Ectodermal cell (in vitro differentiated cells): ENCODE measurements around the gene DPAGT1.

Source experiments
- H3K27ac ChIP-seq: 2 replicates; pipeline ENCODE4 v1.7.0; 2013; ENCODE audit warnings: mild to moderate bottlenecking, low read depth, low read length; ENCODE audit not compliant: insufficient read depth, poor library complexity, severe bottlenecking
- H3K27me3 ChIP-seq: 2 replicates; pipeline ENCODE4 v1.7.0; 2013; ENCODE audit warnings: mild to moderate bottlenecking, low read length; ENCODE audit not compliant: insufficient read depth, control insufficient read depth, poor library complexity, severe bottlenecking
- H3K36me3 ChIP-seq: one replicate; pipeline ENCODE4 v1.7.0; 2013; ENCODE audit warnings: low read length; ENCODE audit not compliant: control insufficient read depth, insufficient read depth
- H3K4me1 ChIP-seq: one replicate; pipeline ENCODE4 v1.7.0; 2013; ENCODE audit warnings: low read length; ENCODE audit not compliant: control insufficient read depth, insufficient read depth
- H3K4me3 ChIP-seq: 2 replicates; pipeline ENCODE4 v1.7.0; 2013; ENCODE audit warnings: low read depth, low read length, control low read depth; ENCODE audit not compliant: insufficient read depth
- H3K9me3 ChIP-seq: 2 replicates; pipeline ENCODE4 v1.7.0; 2013; ENCODE audit warnings: mild to moderate bottlenecking, low read length, moderate library complexity; ENCODE audit not compliant: control insufficient read depth
- WGBS, 2 experiments: methylation state at CpG; one replicate each; pipeline ENCODE4 v1.1.7; 2013; ENCODE audit warnings: missing lambda C conversion rate in 2 of 2; 5-methylcytosine and 5-hydroxymethylcytosine counted together

The DPAGT1 gene

GRCh38 chr11:119057000-119057769 lies 44.5 kb downstream of the DPAGT1 start, which contains the start of gene HYOU1:
TSS of gene HYOU1 (minus strand) at chr11:119057205. CDS start at chr11:119056160, 1,045 bp downstream.
- H3K27ac ChIP-seq = peak within 1 kb of the TSS; percentile 94
- H3K4me3 ChIP-seq = peak within 1 kb of the TSS; percentile 92
- H3K36me3 ChIP-seq = peaks cover 18% of the 10 kb centered on the region
- no peaks in the 10 kb centered on the region for H3K27me3 ChIP-seq
- no peaks in the 10 kb centered on the region for H3K9me3 ChIP-seq
- no peaks in the 10 kb centered on the region for H3K4me1 ChIP-seq
- WGBS, 2 experiments = 0% methylated on average over 79 of the region's 79 CpGs

- WGBS, 2 experiments = 0% methylated on average over 46 to 48 of the region's 48 CpGs
- H3K4me3 ChIP-seq = peak overlapping the region; percentile 92
- no peaks in the 10 kb centered on the region for H3K4me1 ChIP-seq
- H3K9me3 ChIP-seq = no peaks in the 10 kb centered on the region
- H3K36me3 ChIP-seq = peaks cover 25% of the 10 kb centered on the region
- peak overlapping the region; percentile 94 for H3K27ac ChIP-seq
- no peaks in the 10 kb centered on the region for H3K27me3 ChIP-seq
These were observed 45.1 kb downstream of the DPAGT1 start for GRCh38 chr11:119056421-119056999.

DNA sequence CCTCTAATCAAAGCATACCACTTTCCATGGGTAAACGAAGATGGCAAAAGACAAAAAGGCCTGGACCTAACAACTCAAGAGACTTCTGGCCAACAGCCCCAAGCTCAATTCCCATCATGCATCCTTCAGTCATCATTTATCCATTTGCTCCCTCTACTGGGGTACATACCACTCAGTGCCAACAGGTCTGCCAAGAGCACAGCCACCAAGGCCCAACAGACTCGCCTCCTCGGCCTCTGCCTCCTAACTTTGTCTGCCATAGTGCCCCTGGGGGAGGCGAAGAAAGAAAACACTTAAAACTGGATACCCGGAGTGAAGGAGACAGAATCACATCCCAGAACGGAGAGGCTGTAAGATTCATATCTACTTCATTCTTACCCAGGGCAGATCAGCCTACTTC lies 45.8 kb downstream of the DPAGT1 start:
- Histone ChIP-seq H3K4me3 (peak overlapping the region; percentile 92), H3K27me3 (no peaks in the 10 kb centered on the region), H3K9me3 (no peaks in the 10 kb centered on the region), H3K27ac (no peak overlapping the region), H3K36me3 (peaks cover 30% of the 10 kb centered on the region), H3K4me1 (no peaks in the 10 kb centered on the region)
- 62 to 70% methylated on average over 6 of the region's 6 CpGs for WGBS, 2 experiments

DNA sequence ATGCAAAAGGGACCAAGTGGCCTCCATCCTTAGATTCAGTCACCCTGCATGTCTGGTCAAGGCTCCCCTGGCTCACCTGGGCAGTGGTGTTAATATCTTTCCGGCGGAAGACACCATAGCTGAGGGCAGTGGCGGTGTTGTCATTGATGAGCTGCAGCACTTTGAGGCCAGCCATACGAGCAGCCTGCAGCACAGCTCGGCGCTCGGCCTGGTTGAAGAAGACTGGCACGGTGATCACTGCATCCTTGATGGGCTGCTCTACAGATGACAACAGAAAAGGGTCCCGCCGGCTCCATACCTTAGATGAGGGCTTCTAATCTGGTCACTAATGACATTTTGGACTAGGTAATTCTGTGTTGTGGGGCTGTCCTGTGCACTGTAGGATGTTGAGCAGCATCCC lies 47.2 kb downstream of the DPAGT1 start:
- Histone ChIP-seq H3K27me3 (no peaks in the 10 kb centered on the region), H3K4me3 (no peak overlapping the region), H3K36me3 (peaks cover 38% of the 10 kb centered on the region), H3K9me3 (no peaks in the 10 kb centered on the region), H3K4me1 (no peaks in the 10 kb centered on the region), H3K27ac (no peak overlapping the region)
- WGBS, 2 experiments = 96 to 98% methylated on average over 10 of the region's 10 CpGs

- no peaks in the 10 kb centered on the region for H3K27me3 ChIP-seq
- no peaks in the 10 kb centered on the region for H3K4me1 ChIP-seq
- peaks cover 59% of the 10 kb centered on the region for H3K36me3 ChIP-seq
- 96% methylated on average over 23 of the region's 23 CpGs for WGBS, 2 experiments
- H3K9me3 ChIP-seq = no peaks in the 10 kb centered on the region
- no peak overlapping the region for H3K4me3 ChIP-seq
- no peak overlapping the region for H3K27ac ChIP-seq
These were observed 49.4 kb downstream of the DPAGT1 start for GRCh38 chr11:119052163-119052814.

DNA sequence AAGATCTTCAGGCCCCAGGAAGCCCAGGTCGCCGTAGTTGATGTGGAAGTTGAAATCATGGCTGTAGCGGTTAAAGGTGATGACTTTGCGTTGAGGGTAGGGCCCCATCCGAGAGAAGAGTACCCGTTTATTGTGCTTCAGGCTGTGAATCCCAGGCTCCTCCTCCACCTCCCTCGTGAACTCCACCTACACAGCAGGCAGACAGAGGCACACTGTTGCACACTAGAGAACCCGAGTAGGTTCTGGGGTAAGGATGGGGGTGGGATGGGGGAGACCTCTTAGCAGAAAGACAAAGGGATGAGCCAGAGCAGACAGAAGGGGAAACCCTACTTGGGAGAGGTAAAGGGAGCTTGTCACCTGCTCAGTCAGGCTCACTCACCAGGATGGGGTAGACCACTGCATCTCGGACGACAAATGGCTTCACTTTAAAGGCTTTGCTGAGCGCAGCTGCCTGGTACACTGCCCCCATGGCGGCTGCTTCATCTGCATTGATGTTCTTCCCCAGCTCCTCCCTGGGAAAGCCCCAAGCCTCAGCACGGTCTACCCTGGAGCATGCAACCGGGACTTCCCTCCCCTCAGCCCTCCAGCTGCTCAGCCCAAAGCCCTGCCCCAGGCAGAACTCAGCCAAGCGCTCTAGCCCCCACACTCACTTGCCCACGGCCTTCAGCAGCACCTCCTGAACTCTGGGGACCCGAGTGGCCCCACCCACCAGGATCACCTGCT lies 50.1 kb downstream of the DPAGT1 start:
- Histone ChIP-seq H3K27ac (no peak overlapping the region), H3K4me1 (no peaks in the 10 kb centered on the region), H3K9me3 (no peaks in the 10 kb centered on the region), H3K27me3 (no peaks in the 10 kb centered on the region), H3K36me3 (peaks cover 62% of the 10 kb centered on the region), H3K4me3 (no peak overlapping the region)
- WGBS, 2 experiments = 94% methylated on average over 17 of the region's 17 CpGs

- no peak overlapping the region for H3K4me3 ChIP-seq
- H3K9me3 ChIP-seq = no peaks in the 10 kb centered on the region
- H3K27me3 ChIP-seq = no peaks in the 10 kb centered on the region
- H3K27ac ChIP-seq = no peak overlapping the region
- no peaks in the 10 kb centered on the region for H3K4me1 ChIP-seq
- peaks cover 62% of the 10 kb centered on the region for H3K36me3 ChIP-seq
- WGBS, 2 experiments = 94 to 98% methylated on average over 7 of the region's 7 CpGs
These were observed 52.6 kb downstream of the DPAGT1 start for GRCh38 chr11:119049081-119049480.

GRCh38 chr11:119048644-119049043 lies 53.0 kb downstream of the DPAGT1 start:
- Histone ChIP-seq H3K4me3 (no peak overlapping the region), H3K36me3 (peaks cover 58% of the 10 kb centered on the region), H3K27ac (no peak overlapping the region), H3K27me3 (no peaks in the 10 kb centered on the region), H3K9me3 (no peaks in the 10 kb centered on the region), H3K4me1 (no peaks in the 10 kb centered on the region)
- WGBS, 2 experiments = 91 to 95% methylated on average over 9 of the region's 9 CpGs

- Histone ChIP-seq H3K4me1 (no peaks in the 10 kb centered on the region), H3K4me3 (no peak overlapping the region), H3K9me3 (no peaks in the 10 kb centered on the region), H3K27me3 (no peaks in the 10 kb centered on the region), H3K27ac (no peak overlapping the region), H3K36me3 (peaks cover 53% of the 10 kb centered on the region)
- WGBS, 2 experiments = 93 to 95% methylated on average over 6 of the region's 6 CpGs
These were observed 54.4 kb downstream of the DPAGT1 start for GRCh38 chr11:119047205-119047604.
